ENCODE data around the gene TMEM101.
"Not testable (repeated sequence)": the region's sequence is repeated elsewhere in the genome, so short reads cannot be mapped to it uniquely, and the experiment has no call there.

The TMEM101 gene

DNA sequence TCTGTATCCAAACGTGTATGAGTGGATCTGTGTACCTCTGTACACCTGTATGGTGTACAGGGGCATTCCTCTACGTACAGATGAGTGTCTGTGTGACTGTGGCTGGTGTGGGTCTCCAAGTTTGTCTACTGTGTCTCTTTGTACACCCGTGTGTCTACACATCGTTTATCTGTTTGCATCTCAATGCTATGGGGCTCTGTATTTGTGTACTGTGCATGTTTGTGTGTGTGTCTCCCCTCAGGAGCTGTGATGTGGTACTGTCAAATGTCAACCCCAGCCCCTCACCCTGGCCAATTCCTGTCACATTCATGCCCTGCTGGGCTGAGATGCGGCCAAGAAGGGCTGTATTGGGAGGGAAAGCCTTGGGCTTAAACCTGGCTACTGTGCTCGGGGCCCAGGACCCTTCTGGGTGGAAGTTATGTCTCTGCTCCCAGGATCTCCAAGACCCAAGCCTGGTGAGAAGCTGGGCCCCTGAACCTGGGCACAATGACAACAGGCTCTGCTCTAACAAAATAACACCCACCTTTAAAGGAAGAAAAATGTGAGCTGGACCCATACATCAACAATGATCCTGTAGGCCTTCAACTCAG is 13.8 kb downstream of the TMEM101 start:
- DNase-seq (ENCODE audit: low spot score) (no peak), FAIRE-seq (no peak)

DNA sequence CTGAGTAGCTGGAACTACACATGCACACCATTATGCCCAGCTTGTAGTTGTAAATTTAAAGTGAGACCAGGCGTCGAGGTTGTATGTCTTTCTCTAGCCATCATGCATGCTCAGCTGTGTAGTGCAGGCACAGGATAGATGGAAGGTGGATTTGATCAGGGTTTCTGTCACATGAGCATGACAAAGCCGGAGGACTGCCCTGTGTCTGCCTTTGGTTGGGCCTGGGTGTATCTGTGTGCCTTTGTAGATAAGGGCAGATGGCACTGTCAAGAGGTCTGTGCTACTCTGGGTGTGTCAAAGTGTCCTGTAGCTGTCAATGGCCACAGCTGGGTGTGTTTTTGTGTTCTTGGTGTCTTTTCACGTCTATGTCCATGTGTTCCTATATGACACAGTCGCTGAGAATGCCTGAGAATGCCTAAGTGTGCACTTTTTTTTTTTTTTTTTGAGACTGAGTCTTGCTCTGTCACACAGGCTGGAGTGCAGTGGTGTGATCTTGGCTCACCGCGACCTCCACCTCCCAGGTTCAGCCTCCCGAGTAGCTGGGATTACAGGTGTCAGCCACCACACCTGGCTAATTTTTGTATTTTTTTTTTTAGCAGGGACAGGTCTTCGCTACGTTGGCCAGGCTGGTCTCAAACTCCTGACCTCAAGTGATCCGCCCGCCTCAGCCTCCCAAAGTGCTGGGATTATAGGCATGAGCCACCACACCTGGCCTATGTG is 14.5 kb downstream of the TMEM101 start:
- FAIRE-seq = no peak
- no peak for DNase-seq (ENCODE audit: low spot score)

DNA sequence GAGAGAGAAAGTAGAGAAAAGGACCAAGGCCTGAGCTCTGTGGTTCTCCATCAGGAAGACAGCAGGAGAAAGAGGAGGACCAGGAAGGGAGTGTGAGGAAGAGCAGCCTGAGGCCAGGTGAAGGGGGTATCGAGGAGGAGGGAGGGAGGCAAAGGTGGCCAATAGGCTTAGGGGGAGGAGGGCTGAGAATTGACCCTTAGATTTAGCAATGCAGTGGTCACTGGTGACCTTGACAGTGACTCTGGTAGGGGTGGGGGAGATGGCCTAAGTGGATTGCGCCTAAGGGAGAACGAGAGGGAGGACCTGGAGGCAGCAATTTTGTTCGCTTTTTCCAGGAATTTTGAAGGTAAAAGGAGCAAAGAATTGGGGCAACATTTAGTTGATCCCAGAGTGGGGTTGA is 15.7 kb downstream of the TMEM101 start:
- no peak for DNase-seq (ENCODE audit: low spot score)
- FAIRE-seq = no peak

DNA sequence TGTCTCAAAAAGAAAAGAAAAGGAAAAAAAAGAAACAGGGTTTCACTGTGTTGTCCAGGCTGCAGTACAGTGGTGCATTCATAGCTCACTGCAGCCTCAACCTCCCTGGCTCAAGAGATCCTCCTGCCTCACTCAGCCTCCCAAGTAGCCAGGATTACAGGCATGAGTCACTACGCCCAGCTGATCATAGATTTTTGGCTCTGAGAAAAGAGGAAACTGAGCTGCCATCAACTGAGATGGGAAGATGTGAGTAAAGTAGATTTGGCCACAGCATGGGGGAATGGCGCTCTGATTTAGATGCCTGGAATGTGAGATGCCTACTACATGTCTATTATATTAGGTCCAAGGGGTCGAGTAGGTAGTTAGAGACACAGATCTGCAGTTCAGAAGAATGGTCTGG is 16.2 kb downstream of the TMEM101 start:
- DNase-seq (ENCODE audit: low spot score) (no peak), FAIRE-seq (no peak)

DNA sequence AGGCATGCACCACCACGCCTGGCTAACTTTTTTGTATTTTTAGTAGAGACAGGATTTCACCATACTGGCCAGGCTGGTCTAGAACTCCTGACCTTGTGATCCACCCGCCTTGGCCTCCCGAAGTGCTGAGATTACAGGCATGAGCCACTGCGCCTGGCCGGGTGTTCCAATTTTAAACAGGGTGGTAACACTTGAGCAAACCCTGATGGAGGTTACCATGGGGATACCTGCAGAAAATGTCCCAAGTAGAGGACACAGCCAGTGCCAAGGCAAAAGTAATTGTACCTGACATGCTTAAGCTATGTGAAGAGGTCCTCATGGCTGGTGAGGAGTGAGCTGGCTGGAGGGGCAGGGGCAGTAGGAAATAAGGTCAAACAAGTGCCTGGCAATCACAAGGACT is 17.6 kb downstream of the TMEM101 start:
- DNase-seq (ENCODE audit: low spot score); FAIRE-seq: not testable (repeated sequence)

DNA sequence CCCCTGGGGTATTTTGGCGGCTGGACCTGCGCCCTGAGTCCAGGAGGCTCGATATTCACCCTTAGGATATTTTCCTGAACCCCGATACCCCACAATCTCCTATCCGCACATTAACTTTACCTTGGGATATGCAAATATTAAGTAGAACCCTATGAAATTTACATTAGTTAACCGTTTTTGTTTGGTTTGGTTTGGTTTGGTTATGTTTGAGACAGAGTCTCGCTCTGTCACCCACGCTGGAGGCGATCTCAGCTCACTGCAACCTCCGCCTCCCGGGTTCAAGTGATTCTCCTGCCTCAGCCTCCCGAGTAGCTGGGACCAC is 19.7 kb downstream of the TMEM101 start:
- FAIRE-seq = no peak
- DNase-seq (ENCODE audit: low spot score) = no peak

DNA sequence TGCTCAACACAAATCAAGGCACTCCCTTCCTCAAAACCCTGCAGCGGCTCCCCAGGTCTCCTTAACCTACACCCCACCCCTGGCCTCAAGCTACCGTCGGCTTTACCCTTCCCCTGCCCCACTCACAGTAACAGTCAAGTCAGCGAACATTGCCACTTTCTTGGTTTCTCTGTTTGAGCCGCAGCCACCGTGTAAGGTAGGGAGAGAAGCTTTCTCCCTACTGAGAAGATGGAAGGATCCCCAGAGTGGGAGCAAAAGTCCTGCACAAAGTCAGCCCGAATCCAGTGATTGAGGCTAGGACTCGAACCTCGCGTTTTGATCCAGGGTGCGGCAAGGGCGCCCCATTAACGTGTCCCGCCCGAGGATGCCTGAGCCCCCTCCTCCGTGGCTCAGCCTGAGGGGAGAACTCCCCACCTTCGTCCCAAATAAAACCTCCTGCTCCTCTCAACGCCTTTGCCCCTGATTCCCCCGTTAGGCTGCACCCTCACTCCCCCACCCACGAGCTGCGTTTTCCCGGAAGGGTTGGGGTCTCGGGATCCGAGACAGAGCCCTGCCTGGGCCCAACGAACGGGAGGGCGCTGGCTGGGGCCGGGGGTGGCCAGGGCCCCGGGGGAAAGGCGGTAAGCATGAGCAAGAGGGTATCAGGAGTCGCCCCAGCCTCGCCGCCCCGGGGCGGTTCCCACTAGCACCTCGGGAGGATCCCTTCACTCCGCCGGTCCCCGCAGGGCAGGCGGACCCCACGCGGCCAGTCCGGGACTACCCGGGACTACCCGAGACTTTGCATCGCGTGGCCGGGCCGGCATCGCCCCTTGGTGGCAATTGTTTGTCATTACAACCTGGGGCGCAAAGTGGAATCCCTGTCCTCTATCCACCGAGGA is 20.3 kb downstream of the TMEM101 start:
- DNase-seq (ENCODE audit: low spot score) (peak; percentile 10), FAIRE-seq (no peak)

DNA sequence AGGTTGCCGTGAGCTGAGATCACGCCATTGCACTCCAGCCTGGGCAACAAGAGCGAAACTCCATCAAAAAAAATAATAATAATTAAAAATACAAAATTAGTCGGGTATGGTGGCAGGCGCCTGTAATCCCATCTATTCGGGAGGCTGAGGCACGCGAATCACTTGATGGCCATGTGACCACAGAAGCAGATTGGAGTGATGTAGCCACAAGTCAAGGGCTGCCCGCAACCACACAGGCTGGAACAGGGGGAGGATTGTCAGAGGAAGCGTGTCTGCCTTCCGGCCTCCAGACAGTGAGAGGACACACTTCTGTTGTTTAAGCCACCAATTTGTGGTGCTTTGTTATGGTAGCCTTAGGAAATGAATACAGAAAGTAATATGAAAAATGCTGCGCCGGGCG is 22.1 kb downstream of the TMEM101 start:
- FAIRE-seq (no peak), DNase-seq (ENCODE audit: low spot score) (no peak)

DNA sequence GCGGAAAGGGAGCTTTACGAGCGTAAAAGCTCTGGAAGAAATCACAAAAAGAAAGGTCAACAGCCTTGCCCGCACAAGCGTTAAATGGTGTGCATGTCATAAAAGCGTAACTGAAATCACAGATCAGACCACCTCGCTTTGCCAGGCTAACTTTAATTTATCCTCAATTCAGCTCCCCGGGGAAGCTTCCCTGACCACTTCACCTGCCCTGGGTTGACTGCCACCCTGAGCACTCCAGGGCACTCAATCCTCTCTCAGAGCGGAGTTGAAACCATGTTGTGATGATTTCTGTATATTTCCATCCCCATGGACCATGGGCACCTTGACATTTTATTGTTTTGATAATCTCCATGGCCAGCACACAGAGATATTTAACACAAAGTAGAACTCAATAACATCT is 26.5 kb downstream of the TMEM101 start:
- FAIRE-seq = no peak

DNA sequence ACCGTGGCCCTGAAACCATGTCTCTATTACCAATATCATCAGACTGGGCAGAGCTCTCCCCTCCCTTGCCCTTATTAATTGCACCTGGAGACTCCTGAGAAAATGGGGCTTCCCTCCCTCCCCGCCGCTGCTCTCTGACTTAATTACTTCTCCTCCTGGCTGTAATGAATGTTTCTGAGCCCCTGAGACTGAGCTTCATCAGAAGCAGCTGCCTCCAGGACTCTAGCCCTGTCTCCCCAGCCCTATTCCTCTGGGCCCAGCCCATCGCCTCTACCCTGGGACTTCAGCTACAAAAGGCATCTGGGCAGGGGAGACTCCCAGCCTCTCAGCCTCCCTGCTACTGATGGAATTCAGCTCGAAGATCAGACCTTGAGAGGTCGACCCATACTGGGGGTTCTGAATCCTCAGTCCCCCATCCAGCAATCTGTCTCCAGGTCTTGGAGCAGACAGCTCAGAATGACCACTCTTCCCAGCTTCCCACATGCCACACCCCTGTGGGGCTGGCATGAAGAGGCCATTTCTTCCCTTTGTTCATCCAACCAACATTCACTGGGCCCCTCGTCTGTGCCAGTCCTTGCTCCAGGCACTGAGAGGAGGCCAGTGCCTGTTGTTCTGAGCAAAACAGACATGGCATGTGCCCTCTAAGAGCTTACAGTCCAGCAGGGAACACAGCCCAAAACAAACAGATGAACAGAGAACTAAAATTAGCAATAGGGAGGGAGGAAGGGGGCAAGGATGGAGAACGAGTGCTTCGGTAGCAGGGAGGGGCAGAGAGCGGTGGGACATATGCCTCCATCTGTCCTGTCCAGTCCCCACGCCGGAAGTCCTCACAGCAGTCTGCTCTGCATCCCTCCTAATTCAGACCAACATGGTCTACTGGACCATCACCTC is 27.4 kb downstream of the TMEM101 start:
- FAIRE-seq = no peak
- DNase-seq (ENCODE audit: low spot score) = no peak

More for the DNA sequence above, 26.5 kb downstream of the TMEM101 start:
- no peak for DNase-seq (ENCODE audit: low spot score)

DNA sequence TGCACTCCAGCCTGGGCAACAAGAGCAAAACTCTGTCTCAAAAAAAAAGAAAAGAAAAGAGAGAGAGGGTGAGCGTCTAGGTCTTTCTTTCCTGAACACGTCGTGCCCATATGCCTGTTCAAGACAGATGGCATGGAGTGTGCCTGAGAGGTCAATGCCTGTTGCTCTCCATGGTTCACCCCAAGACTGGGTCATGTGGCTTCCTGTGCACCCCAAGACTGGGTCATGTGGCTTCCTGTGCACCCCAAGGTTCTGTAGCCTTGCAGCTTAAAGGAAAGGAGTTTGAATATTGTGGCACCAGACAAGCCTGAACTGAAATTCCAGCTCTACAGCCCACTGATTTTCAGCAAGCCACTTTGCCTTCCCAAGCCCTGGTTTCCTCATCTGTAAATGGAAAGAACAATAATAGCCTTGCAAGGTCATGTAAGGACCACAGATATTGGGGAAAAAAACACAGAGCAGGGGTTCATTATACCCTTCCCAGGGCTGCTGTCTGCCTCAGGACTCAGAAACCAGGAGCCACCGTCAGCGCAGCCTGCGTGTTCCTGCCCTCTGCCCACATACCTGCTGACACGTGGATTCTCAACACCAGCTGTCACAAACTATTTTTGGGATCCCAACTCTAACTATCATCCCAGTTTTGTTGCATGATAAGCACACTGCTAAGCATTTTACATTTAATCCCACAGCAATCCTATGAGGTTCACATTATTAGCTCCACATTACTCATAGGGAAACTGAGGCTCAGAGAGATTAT is 28.4 kb downstream of the TMEM101 start:
- FAIRE-seq (no peak), DNase-seq (ENCODE audit: low spot score) (no peak)

DNA sequence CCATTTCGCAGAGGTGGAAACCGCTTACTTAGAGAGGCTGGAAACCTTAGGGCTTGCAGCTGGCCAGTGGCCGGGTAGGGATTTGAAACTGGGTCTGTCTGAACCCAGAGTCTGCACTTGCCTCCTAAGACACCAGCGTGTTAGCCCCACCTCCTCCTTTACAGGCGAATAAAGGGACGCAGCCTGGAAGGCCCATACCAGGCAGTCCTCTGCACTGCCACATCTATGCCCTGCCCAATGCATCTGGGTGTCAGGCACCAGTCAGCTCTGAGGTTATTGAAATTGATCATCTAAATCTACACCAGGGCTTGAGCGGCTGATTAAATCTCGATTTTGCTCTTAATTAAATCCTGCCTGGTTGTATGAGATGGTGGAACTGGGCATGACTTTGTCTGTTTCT is 30.2 kb downstream of the TMEM101 start:
- DNase-seq (ENCODE audit: low spot score) (no peak), FAIRE-seq (no peak)

DNA sequence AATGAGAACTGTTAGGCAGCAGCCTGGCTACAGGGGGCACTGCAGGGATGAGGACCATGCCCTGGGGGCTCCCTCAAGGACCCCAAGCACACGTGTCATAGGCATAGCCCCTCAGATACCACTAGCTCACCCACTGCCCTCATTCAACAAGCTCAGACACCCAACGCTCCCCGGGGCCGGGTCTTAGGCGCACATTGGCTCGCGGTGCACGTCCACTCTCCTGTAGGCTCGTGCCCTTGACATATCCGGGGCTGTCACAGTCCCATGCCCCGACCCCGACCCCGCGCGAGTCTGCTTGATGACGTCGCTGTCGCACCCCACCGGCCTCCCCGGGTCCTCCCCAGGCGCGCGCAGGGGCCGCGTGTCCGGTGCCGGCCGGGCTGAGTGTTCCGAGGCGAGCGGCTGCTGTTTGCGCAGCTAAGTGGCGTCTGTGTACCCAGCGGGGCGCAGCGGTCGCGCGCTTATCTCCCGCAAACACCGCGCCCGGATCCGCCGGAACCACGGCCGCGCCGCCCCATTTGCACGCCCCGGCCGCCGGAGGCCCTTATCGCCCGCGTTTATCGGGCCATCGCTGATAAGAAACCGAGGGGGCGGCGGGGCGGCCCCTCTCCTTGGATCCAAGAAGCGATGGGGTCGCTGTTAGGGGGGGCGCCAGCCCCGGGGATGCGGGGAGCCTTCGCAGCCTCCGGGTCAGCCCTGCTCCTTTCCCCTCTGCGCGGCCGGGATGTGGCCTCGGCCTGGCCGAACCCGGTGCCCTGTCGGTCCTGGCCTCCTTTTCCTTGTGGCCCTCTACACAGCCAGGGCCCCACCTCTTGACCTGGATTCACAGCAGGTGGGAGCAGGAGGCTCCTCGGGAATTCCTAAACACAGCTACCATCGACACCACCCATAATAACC is 31.0 kb downstream of the TMEM101 start:
- DNase-seq (ENCODE audit: low spot score) (no peak), FAIRE-seq (no peak)

DNA sequence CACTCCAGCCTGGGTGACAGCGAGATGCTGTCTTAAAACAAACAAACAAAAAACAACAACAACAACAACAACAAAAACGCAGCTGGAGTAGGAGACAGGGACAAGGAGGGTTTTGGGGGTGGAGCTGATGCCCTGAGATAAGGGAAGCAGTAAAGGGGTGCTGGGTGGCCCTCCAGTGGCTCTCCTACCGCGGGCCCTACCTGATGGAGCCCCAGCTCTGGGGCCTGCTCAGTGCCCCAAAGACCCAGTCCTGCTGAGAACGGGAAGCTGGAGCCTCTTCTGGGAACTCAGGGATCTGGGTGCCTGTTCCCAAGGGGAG is 31.6 kb downstream of the TMEM101 start:
- no peak for FAIRE-seq
- DNase-seq (ENCODE audit: low spot score) = no peak

DNA sequence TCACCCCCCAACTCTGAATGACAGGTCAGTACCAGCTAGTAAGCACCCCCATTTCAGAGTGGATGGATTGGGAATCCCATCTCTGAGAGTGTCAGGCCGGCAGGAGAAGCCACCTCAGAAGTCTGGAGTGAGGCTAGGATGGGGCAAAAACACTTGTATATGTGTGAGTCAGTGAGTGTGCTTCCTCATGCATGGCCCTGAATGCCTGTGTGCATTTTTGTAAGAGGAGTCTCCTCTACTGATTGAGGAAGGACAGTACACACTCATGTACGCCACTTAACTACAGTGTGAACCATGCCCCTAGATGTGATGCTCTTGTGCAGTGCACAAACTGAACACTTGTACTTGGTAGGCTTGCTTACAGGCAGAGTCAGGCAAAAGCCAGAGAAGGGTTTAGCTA is 32.6 kb downstream of the TMEM101 start:
- DNase-seq (ENCODE audit: low spot score) = no peak
- FAIRE-seq = no peak

DNA sequence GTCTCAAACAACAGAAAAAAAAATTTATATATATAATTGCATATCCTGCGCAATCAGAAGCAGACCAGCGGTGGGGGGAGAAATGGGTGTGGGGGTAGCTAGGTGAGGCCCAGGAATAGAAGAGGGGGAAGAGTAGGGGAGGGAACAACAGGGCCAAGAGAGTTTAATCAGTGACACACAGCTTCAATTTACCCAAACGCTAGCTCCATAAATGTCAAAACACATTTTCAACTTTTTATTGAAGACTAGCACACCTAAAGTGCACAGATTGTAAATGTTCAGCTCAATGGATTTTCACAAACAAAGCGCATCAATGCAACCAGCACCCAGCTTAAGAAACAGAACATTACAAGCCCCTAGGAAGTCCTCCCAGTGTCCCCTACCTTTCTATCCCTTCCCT is 35.1 kb downstream of the TMEM101 start:
- FAIRE-seq (no peak), DNase-seq (ENCODE audit: low spot score) (no peak)

DNA sequence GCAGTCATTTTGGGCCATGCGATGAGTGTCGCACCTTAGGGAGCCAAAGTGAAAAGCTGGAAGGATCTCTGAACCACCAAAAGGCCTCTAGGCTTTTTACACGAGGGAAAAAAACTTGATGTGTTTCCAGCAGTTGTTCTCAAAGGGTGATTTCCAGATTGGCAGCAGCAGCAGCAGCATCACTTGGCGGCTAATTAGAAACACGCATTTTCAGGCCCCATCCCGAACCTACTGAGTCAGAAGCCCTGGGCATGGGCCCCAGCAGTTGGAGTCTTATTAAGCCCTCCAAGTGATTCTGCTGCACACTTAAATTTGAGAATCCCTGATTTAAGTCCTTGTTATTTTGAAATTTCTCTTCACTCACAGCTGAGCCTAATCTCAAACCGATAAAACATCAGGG is 35.8 kb downstream of the TMEM101 start:
- DNase-seq (ENCODE audit: low spot score) = no peak
- FAIRE-seq = no peak

DNA sequence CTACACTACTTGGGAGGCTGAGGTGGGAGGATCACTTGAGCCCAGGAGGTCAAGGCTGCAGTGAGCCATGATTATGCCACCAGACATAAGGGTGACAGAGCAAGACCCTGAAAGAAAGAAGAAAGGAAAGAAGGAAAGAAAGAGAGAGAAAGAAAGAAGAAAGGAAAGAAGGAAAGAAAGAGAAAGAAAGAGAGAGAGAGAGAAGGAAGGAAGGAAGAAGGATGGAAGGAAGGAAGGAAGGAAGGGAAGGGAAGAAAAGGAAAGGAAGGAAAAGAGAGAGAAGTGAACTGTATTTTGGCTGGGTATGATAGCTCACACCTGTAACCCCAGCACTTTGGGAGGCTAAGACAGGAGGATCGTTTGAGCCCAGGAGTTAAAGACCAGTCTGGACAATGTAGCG is 36.7 kb downstream of the TMEM101 start:
- DNase-seq (ENCODE audit: low spot score) (no peak), FAIRE-seq (no peak)

DNA sequence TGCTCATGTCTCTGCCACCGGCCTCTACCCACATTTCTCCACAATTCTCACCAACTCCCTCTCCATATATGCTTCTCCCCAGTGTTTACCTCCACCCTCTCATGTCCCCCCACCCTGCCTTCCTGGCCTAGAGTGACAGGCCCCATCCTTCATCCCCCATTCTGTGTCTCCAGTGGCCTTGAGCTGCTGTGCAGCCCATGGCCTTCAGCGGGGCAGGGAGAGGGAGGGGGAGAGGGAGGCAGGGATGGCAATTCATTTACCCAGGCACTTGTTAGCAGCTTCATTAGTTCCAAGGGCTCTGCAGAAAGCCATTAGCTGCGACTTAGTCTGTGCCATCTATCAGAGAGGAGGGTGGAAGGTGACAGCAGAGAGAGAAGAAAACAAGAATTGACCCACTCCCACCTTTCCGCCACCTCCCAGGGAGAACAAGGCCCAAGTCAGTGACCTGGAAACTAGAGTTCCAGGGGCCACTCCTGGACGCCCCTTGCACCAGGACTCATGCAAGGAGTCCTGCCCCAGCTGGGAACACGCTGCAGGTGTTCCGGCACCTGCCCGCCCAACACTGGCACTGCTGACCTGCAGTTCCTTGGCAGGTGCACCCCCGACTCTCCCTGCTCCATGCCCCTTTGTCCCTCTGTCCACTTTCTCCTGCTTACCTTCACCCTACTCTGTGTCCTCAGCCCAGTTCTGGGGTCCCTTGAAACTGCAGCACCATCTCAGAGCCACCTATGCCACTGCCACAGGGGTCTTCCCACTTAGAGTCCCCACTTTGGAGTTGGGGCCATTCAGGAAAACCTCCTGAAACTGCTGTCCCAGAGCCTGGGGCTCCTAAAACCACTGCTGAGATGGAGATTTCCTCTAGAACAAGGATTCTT is 37.6 kb downstream of the TMEM101 start:
- no peak for FAIRE-seq

More for the DNA sequence above, 37.6 kb downstream of the TMEM101 start:
- no peak for DNase-seq (ENCODE audit: low spot score)

Data from RCC 7860 (cell line).